Esophagus mucosa (tissue), 1 donor: ENCODE measurements around the gene ZSWIM5. TPM values are rescaled to one million over a fixed set of nuclear protein-coding genes. Genes with fewer than 3 reads are reported as not detected.
"Not testable (repeated sequence)": the region's sequence is repeated elsewhere in the genome, so short reads cannot be mapped to it uniquely, and the experiment has no call there.

Experiments
- ATAC-seq: fragments of 200-7000 bp; cut with Tn5 transposase; one replicate; pipeline ENCODE4 v1.9.1; 2020
- total RNA-seq: library from RNA; stranded (reverse); gene quantifications from one replicate; pipeline ENCODE4 v1.2.4, GENCODE V29; 2023
- donor health status: DM: yes; HTN: yes; CAD: no.

The ZSWIM5 gene
- total RNA-seq, 1 donor from 2014 or later: 0.56 TPM

DNA sequence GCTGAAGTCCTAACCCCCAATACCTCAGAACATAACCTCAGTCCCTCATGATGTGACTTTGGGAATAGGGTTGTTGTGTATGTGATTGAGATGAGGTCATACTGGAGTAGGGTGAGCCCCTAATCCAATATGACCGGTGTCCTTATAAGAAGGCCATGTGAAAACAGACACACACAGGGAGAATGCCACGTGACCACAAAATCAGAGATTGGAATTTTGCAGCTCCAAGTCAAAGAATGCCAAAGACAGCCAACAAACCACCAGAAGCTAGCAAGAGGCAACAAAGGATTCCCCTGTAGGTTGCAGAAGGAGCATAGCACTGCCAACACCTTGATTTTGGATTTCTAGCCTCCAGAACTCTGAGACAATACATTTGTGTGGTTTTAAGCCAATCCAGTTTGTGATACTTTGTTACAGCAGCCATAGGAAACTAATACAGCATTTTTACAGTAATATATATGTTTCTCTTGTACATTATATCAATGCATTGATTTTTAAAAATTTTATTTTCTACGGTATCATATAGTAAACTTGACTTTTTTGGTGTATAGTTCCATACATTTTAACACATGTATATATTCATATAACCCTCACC is 5.4 kb downstream of the ZSWIM5 start:
- ATAC-seq: no peak

DNA sequence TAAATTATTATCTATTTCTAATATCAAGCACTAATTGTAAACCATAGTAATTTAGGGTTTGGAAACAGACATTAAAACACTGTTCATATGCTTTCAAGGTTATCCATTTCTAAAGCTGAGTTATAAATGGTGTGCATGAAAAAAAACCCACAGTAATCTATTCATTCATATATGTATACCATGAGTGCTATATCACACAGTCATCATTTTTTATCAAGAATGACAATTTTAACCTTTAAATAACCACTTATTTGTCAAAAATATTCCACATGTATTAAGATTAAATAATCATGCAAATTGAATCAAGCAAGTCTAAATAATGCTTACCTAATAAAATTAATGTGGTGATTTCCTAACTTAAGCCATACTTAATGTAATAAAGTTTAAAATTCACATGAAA is 6.0 kb downstream of the ZSWIM5 start:
- no peak for ATAC-seq

DNA sequence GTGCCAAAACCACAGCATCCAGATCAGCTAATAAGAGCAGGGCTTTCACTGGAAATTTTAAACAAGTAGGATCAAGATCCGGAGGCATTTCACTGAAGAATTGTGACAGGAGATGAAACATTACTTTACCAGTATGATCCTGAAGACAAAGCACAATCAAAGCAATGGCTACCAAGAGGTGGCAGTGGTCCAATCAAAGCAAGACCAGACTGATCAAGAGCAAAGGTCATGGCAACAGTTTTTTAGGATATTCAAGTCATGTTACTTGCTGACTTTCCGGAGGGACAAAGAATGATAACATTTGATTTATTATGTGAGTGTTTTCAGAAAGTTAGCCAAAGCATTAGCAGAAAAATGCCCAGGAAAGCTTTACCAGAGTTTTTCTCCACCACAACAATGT is 8.2 kb downstream of the ZSWIM5 start:
- no peak for ATAC-seq

DNA sequence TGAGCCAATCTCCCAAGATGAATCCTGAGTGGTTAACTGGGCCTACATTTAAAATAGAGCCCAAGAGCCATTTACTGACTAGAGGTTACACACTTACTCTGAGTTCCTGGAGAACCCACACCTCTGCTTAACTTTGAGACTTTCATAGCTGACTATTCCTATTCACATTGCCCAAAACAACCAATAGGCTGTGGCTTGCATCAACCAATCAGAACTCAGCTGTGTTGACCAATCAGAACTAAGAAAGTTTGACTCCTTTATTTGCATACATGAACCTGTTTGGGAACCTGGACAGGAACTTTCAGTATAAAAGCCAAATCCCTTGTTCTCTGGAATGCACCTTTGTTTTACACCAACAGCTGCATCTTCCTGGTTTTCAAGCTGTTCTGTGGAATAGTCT is 9.5 kb downstream of the ZSWIM5 start:
- no peak for ATAC-seq

DNA sequence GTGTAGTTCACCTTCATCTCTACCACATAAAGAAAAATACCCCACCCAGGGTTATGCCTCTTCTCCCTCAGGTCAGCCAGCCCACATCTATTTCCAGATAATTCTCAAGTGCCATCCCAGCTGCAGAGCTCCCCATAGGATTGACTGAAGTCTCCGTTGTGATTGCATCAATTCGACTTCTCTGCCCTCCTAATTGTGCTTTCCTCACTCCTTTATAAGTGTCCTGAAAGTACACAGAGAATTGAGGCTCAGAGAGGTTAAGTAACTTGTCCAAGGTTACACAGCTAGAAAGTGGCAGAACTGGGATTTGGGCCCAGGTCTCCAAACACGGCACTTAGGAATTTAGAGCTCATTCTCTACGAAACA is 15.0 kb downstream of the ZSWIM5 start:
- ATAC-seq: no peak

DNA sequence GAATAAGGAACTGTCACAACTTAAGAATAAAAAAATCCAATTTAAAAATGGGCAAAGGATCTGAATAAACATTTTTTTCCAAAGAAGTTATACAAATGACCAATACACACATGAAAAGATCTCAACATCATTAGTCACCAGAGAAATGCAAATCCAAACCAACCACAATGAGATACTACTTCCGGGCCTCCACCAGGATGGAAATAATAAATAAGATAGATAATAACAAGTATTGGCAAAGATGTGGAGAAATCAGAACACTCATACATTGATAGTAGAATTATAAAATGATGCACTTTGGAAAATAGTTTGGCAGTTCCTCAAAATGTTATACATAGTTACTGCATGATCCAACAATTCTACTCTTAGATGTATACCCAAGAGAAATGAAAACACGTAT is 18.7 kb downstream of the ZSWIM5 start:
- no peak for ATAC-seq

DNA sequence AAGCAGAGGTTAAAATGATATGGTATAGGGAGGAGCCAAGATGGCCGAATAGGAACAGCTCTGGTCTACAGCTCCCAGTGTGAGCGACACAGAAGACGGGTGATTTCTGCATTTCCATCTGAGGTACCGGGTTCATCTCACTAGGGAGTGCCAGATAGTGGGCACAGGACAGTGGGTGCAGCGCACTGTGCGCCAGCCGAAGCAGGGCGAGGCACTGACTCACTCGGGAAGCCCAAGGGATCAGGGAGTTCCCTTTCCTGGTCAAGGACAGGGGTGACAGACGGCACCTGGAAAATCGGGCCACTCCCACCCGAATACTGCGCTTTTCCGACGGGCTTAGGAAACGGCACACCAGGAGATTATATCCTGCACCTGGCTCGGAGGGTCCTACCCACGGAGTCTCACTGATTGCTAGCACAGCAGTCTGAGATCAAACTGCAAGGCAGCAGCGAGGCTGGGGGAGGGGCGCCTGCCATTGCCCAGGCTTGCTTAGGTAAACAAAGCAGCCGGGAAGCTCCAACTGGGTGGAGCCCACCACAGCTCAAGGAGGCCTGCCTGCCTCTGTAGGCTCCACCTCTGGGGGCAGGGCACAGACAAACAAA is 26.4 kb downstream of the ZSWIM5 start:
- not testable (repeated sequence) for ATAC-seq

DNA sequence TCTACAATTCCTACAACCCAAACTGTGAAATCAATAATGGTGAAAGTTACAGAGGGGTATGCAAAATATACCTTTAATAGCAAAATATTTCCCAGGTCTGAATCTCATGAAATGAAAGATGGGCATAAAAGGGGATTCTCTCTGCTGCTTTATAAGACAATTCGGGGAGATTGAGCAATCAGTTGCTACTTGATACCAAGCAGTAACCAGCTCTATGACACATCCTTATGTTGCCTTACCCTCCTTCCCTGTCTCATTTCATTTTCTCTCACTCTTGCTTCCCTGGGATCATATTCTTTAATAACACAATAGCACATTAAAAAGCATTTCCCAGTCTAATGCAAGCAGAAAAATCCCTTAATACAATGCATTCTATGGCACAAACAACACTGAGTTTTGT is 29.0 kb downstream of the ZSWIM5 start:
- ATAC-seq: no peak

DNA sequence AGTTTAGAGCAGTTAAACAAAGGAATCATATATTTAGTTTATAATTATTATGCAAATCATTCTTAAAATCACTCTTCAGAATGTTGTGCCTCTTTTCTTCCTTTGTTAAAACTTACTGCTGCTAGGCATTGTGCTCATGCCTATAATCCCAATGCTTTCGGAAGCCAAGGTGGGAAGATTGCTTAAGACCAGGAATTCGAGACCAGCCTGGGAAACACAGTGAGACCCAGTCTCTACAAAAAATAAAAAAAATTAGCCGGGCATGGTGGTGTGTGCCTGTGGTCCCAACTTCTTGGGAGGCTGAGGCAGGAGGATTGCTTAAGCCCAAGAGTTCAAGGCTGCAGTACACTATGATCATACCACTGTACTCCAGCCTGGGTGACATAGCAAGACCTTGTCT is 33.6 kb downstream of the ZSWIM5 start:
- no peak for ATAC-seq

DNA sequence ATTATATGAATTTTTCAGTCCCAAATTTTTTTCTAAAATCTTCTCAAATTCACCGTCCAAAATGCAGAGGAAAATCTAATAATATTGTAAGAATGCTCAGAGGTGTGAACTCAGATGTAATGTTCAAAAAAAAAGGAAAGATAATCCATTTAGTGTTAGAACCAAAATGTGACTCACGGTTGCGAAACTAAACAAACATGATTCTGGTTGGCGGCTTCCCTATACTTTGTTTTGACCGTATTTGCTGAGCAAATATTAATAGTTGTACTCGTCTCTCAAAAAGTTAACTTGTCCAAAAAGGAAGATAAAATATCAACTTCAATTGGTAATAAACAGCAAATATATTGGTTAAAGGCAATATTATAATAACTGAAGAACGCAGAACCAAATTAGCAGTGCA is 34.4 kb downstream of the ZSWIM5 start:
- peak; percentile 67 for ATAC-seq

DNA sequence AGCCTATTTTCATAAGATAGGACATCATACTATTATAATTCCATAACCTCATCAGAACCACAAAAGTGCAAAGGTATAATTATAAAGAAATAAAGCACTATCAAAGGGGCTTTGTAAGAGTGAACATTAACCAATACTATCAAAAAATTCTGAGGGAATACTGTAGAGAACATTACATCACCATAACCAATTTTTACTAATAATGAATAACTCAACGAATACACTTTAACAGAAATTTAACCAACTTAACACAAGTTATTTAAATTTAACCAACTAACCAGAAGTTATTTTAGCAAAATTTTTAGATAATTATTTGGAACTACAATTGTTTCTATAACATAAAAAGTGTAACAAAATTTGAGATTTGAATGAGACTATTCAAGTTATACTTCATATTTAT is 34.8 kb downstream of the ZSWIM5 start:
- ATAC-seq: no peak

DNA sequence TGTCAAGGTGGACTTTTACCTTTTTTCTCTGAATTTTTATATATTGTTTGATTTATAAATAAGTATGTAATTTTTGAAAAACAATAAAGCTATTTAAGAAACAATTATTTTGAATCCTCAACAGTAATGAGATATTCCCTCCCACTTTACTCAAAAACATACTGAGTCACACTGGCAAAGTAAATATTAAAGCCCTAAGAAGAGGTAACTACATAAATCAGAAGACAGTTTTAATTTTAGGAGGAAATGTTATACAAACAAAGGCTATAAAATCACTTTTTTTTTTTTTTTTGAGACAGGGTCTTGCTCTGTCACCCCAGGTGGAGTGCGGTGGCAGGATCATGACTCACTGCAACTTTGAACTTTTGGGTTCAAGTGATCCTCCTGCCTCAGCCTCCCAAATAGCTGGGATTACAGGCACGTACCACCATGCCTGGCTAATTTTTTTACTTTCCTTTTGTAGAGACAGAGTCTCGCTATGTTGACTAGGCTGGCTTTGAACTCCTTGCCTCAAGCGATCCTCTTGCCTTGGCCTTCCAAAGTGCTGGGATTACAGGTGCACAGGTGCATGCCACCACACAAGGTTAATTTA is 36.2 kb downstream of the ZSWIM5 start:
- ATAC-seq: no peak

DNA sequence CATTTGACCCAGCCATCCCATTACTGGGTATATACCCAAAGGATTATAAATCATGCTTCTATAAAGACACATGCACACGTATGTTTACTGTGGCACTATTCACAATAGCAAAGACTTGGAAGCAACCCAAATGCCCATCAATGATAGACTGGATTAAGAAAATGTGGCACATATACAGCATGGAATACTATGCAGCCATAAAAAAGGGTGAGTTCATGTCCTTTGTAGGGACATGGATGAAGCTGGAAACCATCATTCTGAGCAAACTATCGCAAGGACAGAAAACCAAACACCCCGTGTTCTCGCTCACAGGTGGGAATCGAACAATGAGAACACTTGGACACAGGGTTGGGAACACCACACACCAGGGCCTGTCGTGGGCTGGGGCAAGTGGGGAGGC is 38.5 kb downstream of the ZSWIM5 start:
- ATAC-seq: not testable (repeated sequence)

DNA sequence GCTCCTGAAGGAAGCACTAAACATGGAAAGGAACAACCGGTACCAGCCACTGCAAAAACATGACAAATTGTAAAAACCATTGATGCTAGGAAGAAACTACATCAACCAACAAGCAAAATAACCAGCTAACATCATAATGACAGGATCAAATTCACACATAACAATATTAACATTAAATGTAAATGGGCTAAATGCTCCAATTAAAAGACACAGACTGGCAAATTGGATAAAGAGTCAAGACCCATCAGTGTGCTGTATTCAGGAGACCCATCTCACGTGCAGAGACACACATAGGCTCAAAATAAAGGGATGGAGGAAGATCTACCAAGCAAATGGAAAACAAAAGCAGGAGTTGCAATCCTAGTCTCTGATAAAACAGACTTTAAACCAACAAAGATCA is 42.1 kb downstream of the ZSWIM5 start:
- not testable (repeated sequence) for ATAC-seq

DNA sequence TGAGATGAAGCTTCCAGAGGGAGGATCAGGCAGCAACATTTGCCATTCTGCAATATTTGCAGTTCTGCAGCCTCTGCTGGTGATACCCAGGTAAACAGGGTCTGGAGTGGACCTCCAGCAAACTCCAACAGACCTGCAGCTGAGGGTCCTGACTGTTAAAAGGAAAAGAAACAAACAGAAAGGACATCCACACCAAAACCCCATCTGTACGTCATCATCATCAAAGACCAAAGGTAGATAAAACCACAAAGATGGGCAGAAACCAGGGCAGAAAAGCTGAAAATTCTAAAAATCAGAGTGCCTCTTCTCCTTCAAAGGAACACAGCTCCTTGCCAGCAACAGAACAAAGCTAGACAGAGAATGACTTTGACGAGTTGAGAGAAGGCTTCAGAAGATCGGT is 43.3 kb downstream of the ZSWIM5 start:
- ATAC-seq: not testable (repeated sequence)

DNA sequence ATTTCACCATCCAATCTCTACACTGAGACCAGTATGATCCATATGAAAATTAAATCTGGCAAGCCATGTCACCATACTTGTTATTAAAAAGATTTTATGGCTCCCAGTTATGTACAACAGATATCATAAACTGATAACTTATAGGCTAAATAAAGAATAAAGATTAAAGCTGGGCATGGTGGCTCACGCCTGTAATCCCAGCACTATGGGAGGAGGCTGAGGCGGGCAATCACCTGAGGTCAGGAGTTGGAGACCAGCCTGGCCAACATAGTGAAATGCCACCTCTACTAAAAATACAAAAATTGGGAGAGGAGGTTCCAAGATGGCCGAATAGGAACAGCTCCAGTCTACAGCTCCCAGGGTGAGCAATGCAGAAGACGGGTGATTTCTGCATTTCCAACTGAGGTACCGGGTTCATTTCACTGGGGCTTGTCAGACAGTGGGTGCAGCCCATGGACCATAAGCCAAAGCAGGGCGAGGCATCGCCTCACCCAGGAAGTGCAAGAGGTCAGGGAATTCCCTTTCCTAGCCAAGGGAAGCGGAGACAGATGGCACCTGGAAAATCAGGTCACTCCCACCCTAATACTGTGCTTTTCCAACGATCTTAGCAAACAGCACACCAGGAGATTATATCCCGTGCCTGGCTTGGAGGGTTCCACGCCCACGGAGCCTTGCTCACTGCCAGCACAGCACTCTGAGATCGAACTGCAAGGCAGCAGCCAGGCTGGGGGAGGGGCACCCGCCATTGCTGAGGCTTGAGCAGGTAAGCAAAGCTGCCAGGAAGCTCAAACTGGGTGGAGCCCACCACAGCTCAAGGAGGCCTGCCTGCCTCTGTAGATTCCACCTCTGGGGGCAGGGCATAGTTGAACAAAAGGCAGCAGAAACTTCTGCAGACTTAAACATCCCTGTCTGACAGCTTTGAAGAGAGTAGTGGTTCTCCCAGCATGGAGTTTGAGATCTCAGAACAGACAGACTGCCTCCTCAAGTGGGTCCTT is 44.1 kb downstream of the ZSWIM5 start:
- ATAC-seq: not testable (repeated sequence)

DNA sequence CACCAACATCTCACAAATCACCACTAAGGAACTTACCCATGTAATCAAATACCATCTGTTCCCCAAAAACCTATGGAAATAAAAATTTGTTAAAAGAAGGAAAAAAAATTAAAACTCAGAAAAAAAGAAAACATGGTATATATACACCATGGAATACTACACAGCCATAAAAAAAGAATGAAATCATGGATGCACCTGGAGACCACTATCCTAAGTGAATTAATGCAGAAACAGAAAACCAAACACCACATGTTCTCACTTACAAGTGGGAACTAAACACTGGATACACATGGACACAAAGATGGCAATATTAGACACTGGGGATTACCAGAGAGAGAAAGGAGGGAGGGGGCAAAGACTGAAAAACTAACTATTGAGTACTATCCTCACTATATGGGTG is 50.4 kb downstream of the ZSWIM5 start:
- ATAC-seq: no peak

DNA sequence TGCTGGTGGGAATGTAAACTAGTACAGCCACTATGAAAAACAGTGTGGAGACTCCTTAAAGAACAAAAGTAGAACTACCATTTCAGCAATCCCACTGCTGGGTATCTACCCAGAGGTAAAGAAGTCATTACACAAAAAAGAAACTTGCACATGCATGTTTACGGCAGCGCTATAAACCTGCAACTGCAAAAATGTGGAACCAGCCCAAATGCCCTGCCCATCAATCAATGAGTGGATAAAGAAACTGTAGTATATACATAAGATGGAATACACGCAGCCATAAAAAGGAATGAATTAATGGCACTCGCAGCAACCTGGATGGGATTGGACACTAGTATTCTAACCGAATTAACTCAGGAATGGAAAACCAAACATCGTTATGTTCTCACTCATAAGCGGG is 51.0 kb downstream of the ZSWIM5 start:
- no peak for ATAC-seq

DNA sequence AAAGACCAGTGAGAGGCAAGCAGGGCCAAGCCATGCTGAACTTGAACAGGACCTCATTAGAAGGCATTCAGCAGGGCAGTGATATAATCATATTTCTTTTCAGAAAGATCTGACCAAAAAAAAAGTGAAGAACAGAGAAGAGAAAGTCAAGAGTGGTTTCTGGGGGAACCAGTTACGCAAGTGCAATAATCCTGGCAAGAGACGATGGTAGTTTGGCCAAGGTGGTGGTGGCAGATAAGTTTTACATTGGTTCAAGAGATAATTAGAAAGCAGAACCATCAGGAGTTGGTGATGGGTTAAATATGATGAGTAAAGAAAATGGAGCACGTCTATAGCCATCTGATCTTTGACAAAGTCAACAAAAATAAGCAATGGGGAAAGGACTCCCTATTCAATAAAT is 54.3 kb downstream of the ZSWIM5 start:
- ATAC-seq: no peak

DNA sequence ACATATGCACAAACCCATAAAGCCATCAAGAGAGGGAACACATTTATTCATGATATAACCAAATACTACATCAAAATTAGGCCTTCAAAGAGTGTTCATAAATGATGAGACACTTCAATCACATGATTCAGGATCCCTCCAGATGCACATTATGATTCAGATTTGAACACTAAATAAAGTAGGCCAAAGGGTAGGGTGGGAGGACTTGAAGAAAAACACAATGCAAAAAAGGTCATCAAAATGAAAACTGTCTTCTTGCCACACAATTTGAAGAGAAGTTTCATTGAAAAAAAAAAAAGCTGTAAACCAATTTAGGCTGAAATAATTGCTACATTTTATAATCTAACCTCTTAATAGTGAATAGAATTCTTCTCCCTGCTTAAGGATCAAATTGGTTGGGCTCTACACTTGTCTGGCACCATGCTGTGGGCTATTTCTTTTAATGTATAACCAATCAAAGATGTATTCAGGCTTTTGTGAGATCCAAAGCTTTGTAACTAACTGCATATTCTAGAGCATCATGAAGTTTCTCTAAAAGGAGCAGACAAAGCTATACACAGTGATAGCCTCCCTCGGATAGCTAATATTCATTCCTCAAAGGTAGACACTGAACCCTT is 58.1 kb downstream of the ZSWIM5 start:
- no peak for ATAC-seq

DNA sequence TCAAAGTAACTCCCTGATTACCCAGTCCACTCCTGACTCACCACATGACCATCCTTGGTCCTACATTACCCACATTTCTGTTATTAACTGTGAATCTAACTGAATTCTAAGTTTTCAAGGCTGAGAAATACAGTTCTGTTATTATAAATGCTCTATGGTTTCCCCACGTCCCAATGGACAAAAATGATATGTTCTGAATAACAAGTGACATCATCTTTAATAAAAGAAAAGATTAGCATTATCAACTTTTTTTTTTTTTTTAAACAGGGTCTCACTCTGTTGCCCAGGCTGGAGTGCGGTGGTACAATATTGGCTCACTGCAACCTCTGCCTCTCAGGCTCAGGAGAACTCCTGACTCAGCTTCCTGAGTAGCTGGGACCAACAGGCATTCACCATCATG is 59.6 kb downstream of the ZSWIM5 start:
- no peak for ATAC-seq

DNA sequence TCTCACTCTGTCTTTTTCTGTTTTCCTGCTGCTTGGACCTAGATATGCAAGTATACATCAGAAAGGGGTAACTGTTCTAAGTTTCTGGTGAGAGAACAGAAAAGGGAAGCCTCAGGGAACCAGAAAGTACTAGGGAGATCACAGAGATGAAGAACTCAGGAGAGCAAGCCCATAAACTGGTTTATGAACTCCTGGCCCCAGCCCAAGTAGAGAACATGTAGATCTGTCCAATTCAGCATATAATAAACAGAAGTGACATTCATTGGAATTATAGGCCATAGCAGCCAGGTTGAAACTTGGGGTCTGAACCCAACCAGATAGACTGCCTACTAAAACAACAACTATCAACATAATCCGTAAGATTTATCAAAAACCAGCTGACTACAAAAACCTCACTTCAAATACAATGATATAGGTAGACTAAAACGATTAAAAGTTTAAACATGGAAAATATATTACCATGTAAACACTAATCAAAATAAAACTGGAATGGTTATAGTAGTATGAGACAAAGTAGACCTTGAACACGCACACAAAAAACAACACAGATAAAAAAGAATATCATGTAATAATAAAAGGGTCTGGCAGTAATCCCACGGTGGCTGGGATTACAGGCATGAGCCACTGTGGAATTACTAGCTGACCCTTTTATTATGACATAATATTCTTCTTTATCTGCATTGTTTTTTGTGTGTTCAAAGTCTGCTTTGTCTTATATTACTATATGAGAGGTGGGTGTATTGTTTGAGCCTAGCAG is 65.0 kb downstream of the ZSWIM5 start:
- no peak for ATAC-seq
